ENCODE results near the gene FGL2.

FGL2 gene

GRCh38 chr7:77209479-77210139 is 10.0 kb upstream of the FGL2 start:
- no peak for DNase-seq (ENCODE audit: extremely low read depth, low read depth)
- no peak for TF ChIP-seq CTCF (IDR thresholded peaks at IDR 0.05; ENCODE audit: low read depth, low read length, missing control alignments)
- H3K4me3 ChIP-seq (replicated peaks; ENCODE audit: low read depth, low read length): no peak overlapping the region

GRCh38 chr7:77208416-77208815 is 8.8 kb upstream of the FGL2 start:
- H3K4me3 ChIP-seq (replicated peaks; ENCODE audit: low read depth, low read length): no peak overlapping the region
- TF ChIP-seq CTCF (IDR thresholded peaks at IDR 0.05; ENCODE audit: low read depth, low read length, missing control alignments): no peak
- DNase-seq (ENCODE audit: extremely low read depth, low read depth): no peak

GRCh38 chr7:77205706-77206105 is 6.1 kb upstream of the FGL2 start:
- no peak for TF ChIP-seq CTCF (IDR thresholded peaks at IDR 0.05; ENCODE audit: low read depth, low read length, missing control alignments)
- H3K4me3 ChIP-seq (replicated peaks; ENCODE audit: low read depth, low read length): no peak overlapping the region
- DNase-seq (ENCODE audit: extremely low read depth, low read depth): no peak

- TF ChIP-seq CTCF (IDR thresholded peaks at IDR 0.05; ENCODE audit: low read depth, low read length, missing control alignments): no peak
- no peak for DNase-seq (ENCODE audit: extremely low read depth, low read depth)
- H3K4me3 ChIP-seq (replicated peaks; ENCODE audit: low read depth, low read length): no peak overlapping the region
Observed at GRCh38 chr7:77202481-77202976, 2.9 kb upstream of the FGL2 start.

- H3K4me3 ChIP-seq (replicated peaks; ENCODE audit: low read depth, low read length): no peak overlapping the region
- no peak for DNase-seq (ENCODE audit: extremely low read depth, low read depth)
- TF ChIP-seq CTCF (IDR thresholded peaks at IDR 0.05; ENCODE audit: low read depth, low read length, missing control alignments): no peak
Observed at GRCh38 chr7:77200542-77200941, 923 bp upstream of the FGL2 start.

- no peak overlapping the region for H3K4me3 ChIP-seq (replicated peaks; ENCODE audit: low read depth, low read length)
- DNase-seq (ENCODE audit: extremely low read depth, low read depth): no peak
- no peak for TF ChIP-seq CTCF (IDR thresholded peaks at IDR 0.05; ENCODE audit: low read depth, low read length, missing control alignments)
Observed at GRCh38 chr7:77197141-77197540, 2.5 kb downstream of the FGL2 start.
